GM12878 (cell line): ENCODE data around the gene BBS5. TPM values are rescaled to one million over a fixed set of nuclear protein-coding genes. Genes with fewer than 3 reads are reported as not detected.

Source experiments
- ATAC-seq: fragments of 200-7000 bp; cut with Tn5 transposase; 3 replicates; pipeline ENCODE4 v1.9.1; 2020; ENCODE audit warnings: mild to moderate bottlenecking, moderate library complexity
- BruUV-seq: library from RNA; stranded (reverse); fragments of 400-500 nt; replicated peaks from 2 replicates; lab custom pipeline; 2021; lab: Mats Ljungman, UMichigan
- CTCF ChIA-PET: fragments of 300-600 bp; sonication (Branson Sonifier 250); formaldehyde crosslinking; extraction: SDS; loops from one replicate; lab custom pipeline; 2021; ENCODE audit warnings: inconsistent platforms; lab: Yijun Ruan, JAX
- POLR2A ChIA-PET: fragments of 350-600 bp; formaldehyde crosslinking; extraction: SDS; loops from one replicate; lab custom pipeline; 2021; ENCODE audit warnings: inconsistent platforms; lab: Charles Lee
- RAD21 ChIA-PET: fragments of 300-600 bp; sonication (Branson Sonifier 250); formaldehyde crosslinking; loops from one replicate; lab custom pipeline; 2023; ENCODE audit warnings: antibody characterized with exemption; ENCODE audit not compliant: unreplicated experiment; lab: Charles Lee
- SMC1A ChIA-PET: fragments of 300-600 bp; sonication (Branson Sonifier 250); formaldehyde crosslinking; loops from one replicate; lab custom pipeline; 2023; ENCODE audit not compliant: unreplicated experiment, uncharacterized antibody; lab: Charles Lee
- DNase-seq: peaks from one replicate; pipeline ENCODE4 v3.0.0-alpha.2; 2011; ENCODE audit warnings: low read depth, low spot score
- FAIRE-seq: peaks from 3 replicates; lab custom pipeline; 2011; peaks lifted over from hg19 to GRCh38; lab: Jason Lieb, UNC
- H2AFZ ChIP-seq: 2 replicates; pipeline ENCODE4 v1.6.0; 2011; ENCODE audit warnings: low read depth, low read length, control low read depth; ENCODE audit not compliant: control insufficient read depth
- H3K27ac ChIP-seq: 2 replicates; pipeline ENCODE4 v1.5.1; 2011; ENCODE audit warnings: control low read depth; ENCODE audit not compliant: control insufficient read depth, insufficient read depth
- H3K27me3 ChIP-seq, 2 experiments: replicated peaks in 1 of 2; 2 replicates each; pipeline versions ENCODE4 v1.6.0 to v1.6.1; 2011; ENCODE audit warnings: low read length in 1 of 2; ENCODE audit not compliant: control insufficient read depth in 2 of 2, insufficient read depth in 2 of 2
- H3K36me3 ChIP-seq, 2 experiments: 2 replicates each; pipeline ENCODE4 v1.5.1; 2011; ENCODE audit warnings: low read length in 1 of 2; ENCODE audit not compliant: control insufficient read depth in 2 of 2, insufficient read depth in 2 of 2
- H3K4me1 ChIP-seq: 2 replicates; pipeline ENCODE4 v1.6.1; 2011; ENCODE audit warnings: mild to moderate bottlenecking, low read length, moderate library complexity, mixed read lengths; ENCODE audit not compliant: control insufficient read depth, insufficient read depth
- H3K4me2 ChIP-seq: 2 replicates; pipeline ENCODE4 v1.6.0; 2011; ENCODE audit warnings: control low read depth; ENCODE audit not compliant: control insufficient read depth, insufficient read depth
- H3K4me3 ChIP-seq: fragments of 200-600 bp; sonication (generic); 2 replicates; pipeline ENCODE4 v1.5.1; 2016
- H3K79me2 ChIP-seq: 2 replicates; pipeline ENCODE4 v1.6.0; 2011; ENCODE audit warnings: low read length; ENCODE audit not compliant: control insufficient read depth, insufficient read depth
- H3K9ac ChIP-seq: 2 replicates; pipeline ENCODE4 v1.8.0; 2011; ENCODE audit warnings: low read length, control low read depth, mixed read lengths; ENCODE audit not compliant: control insufficient read depth, insufficient read depth
- H3K9me3 ChIP-seq: replicated peaks from 3 replicates; pipeline ENCODE4 v1.5.1; 2011; ENCODE audit warnings: mild to moderate bottlenecking, low read length; ENCODE audit not compliant: control insufficient read depth, insufficient read depth
- H4K20me1 ChIP-seq: 2 replicates; pipeline ENCODE4 v1.6.0; 2011; ENCODE audit not compliant: control insufficient read depth, insufficient read depth
- DPF2 ChIP-seq: fragments of 450-650 bp; IDR thresholded peaks from 2 replicates; pipeline ENCODE4 v1.6.1; 2017; ENCODE audit warnings: mild to moderate bottlenecking
- EGR1 ChIP-seq, 2 experiments: IDR thresholded peaks; 1 replicate in 1 of 2; 2 replicates in 1 of 2; pipeline ENCODE4 v1.6.1; 2011 to 2012; ENCODE audit warnings: low read depth in 2 of 2, low read length in 2 of 2, borderline replicate concordance in 1 of 2, mild to moderate bottlenecking in 1 of 2, moderate library complexity in 1 of 2
- WGBS: methylation state at CpG from one replicate; pipeline ENCODE4 v1.1.6; 2016; ENCODE audit warnings: low lambda C conversion rate; ENCODE audit not compliant: insufficient replicate concordance, insufficient coverage; ENCODE audit errors: missing lambda C conversion rate; 5-methylcytosine and 5-hydroxymethylcytosine counted together
- in situ Hi-C: fragments of 300-500 bp; cut with MboI; formaldehyde crosslinking; loops from 9 replicates; pipeline ENCODE4 v1.14.3; 2018; ENCODE audit warnings: mixed read lengths
- intact Hi-C: fragments of 100-400 bp; cut with micrococcal nuclease; formaldehyde crosslinking; loops from one replicate; pipeline ENCODE4 v1.14.2; 2022; ENCODE audit not compliant: unreplicated experiment
- polyA plus RNA-seq, 11 experiments: library from polyadenylated mRNA; depleted of rRNA in 4 of 11; unstranded in 6 of 11; stranded (reverse) in 5 of 11; fragments of >200 nt; fragmentation: Nextera tagmentation in 4 of 11; fragmentation: Illumina TruSeq in 1 of 11; extraction: Ambion mirVana in 4 of 11; extraction: Trizol in 1 of 11; gene quantifications; 1 replicate in 1 of 11; 2 replicates in 10 of 11; pipeline versions ENCODE4 v1.2.1 to v1.2.3, GENCODE V29; 2011 to 2016; ENCODE audit warnings: inconsistent platforms in 2 of 11, missing spikeins in 2 of 11, low read depth in 1 of 11
- total RNA-seq, 4 experiments: library from RNA; depleted of rRNA in 3 of 4; stranded (reverse); fragments of >200 nt in 3 of 4; fragmentation: Illumina TruSeq in 1 of 4; extraction: Trizol in 1 of 4; gene quantifications; 2 replicates each; pipeline versions ENCODE4 v1.2.1 to v1.2.3, GENCODE V29; 2013 to 2021
- TF ChIP-seq, protein P1 (sequence below): fragments of 450-650 bp; IDR thresholded peaks from 2 replicates; pipeline ENCODE4 v1.6.1; 2017; ENCODE audit warnings: mild to moderate bottlenecking, low read depth, inconsistent platforms; ENCODE audit not compliant: poor library complexity, severe bottlenecking
- TF ChIP-seq, protein P2 (sequence below): fragments of 450-650 bp; formaldehyde crosslinking; IDR thresholded peaks from 2 replicates; pipeline ENCODE4 v1.5.0; 2022; ENCODE audit warnings: mild to moderate bottlenecking, missing genetic modification characterization

The BBS5 gene
- total and polyA plus RNA-seq, 10 of the 15 experiments (the other 5 are each of a cell fraction or from before 2014, with no cell fraction given) = 0.56 to 3.4 (median 1.6) TPM

GRCh38 chr2:169438466-169439072 lies 40.7 kb upstream of the BBS5 start:
- POLR2A ChIA-PET = no interaction called here
- no peak for FAIRE-seq
- no peak overlapping the region for H3K27ac ChIP-seq
- no peak overlapping the region for H2AFZ ChIP-seq
- H3K9ac ChIP-seq = no peak overlapping the region
- H3K27me3 ChIP-seq = no peaks in the 10 kb centered on the region
- no peaks in the 10 kb centered on the region for H3K4me1 ChIP-seq
- CTCF ChIA-PET = no interaction called here
- no TSS peak for BruUV-seq
- H3K36me3 ChIP-seq = no peaks in the 10 kb centered on the region
- no peak overlapping the region for H3K4me3 ChIP-seq
- SMC1A ChIA-PET = interaction anchor here (0.6 to 1.3 kb wide), 3 partner anchors 14 to 204 kb away, joined by 3 read pairs; no protein-coding TSS in a partner anchor
- H4K20me1 ChIP-seq = no peaks in the 10 kb centered on the region
- WGBS = 31% methylated on average over 3 of the region's 3 CpGs
- intact Hi-C loops = no loop called here
- TF ChIP-seq DPF2 (no peak), EGR1 (IDR thresholded peaks at IDR 0.05; ENCODE audit: borderline replicate concordance in 1 of 2, low read depth in 2 of 2, low read length in 2 of 2) (no peak)
- TF ChIP-seq, protein P1, sequence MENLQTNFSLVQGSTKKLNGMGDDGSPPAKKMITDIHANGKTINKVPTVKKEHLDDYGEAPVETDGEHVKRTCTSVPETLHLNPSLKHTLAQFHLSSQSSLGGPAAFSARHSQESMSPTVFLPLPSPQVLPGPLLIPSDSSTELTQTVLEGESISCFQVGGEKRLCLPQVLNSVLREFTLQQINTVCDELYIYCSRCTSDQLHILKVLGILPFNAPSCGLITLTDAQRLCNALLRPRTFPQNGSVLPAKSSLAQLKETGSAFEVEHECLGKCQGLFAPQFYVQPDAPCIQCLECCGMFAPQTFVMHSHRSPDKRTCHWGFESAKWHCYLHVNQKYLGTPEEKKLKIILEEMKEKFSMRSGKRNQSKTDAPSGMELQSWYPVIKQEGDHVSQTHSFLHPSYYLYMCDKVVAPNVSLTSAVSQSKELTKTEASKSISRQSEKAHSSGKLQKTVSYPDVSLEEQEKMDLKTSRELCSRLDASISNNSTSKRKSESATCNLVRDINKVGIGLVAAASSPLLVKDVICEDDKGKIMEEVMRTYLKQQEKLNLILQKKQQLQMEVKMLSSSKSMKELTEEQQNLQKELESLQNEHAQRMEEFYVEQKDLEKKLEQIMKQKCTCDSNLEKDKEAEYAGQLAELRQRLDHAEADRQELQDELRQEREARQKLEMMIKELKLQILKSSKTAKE = no peak
- TF ChIP-seq, protein P2, sequence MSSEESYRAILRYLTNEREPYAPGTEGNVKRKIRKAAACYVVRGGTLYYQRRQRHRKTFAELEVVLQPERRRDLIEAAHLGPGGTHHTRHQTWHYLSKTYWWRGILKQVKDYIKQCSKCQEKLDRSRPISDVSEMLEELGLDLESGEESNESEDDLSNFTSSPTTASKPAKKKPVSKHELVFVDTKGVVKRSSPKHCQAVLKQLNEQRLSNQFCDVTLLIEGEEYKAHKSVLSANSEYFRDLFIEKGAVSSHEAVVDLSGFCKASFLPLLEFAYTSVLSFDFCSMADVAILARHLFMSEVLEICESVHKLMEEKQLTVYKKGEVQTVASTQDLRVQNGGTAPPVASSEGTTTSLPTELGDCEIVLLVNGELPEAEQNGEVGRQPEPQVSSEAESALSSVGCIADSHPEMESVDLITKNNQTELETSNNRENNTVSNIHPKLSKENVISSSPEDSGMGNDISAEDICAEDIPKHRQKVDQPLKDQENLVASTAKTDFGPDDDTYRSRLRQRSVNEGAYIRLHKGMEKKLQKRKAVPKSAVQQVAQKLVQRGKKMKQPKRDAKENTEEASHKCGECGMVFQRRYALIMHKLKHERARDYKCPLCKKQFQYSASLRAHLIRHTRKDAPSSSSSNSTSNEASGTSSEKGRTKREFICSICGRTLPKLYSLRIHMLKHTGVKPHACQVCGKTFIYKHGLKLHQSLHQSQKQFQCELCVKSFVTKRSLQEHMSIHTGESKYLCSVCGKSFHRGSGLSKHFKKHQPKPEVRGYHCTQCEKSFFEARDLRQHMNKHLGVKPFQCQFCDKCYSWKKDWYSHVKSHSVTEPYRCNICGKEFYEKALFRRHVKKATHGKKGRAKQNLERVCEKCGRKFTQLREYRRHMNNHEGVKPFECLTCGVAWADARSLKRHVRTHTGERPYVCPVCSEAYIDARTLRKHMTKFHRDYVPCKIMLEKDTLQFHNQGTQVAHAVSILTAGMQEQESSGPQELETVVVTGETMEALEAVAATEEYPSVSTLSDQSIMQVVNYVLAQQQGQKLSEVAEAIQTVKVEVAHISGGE = no peak
- TF ChIP-seq, all 136 proteins: peak for 0
- Histone ChIP-seq H3K4me2 (no peak overlapping the region), H3K9me3 (no peaks in the 10 kb centered on the region), H3K79me2 (no peaks in the 10 kb centered on the region)
- RAD21 ChIA-PET = no interaction called here
- DNase-seq (no peak), ATAC-seq (no peak)
- in situ Hi-C loops = no loop called here
